MCF 10A (cell line): ENCODE measurements around the gene MPZL2. TPM values are rescaled to one million over a fixed set of nuclear protein-coding genes. Genes with fewer than 3 reads are reported as not detected.

Experiments used
- BruUV-seq: library from RNA; stranded (reverse); fragments of 400-500 nt; replicated peaks from 2 replicates; lab custom pipeline; 2021; lab: Mats Ljungman, UMichigan
- CTCF ChIA-PET: fragments of 300-600 bp; sonication (Branson Sonifier 250); formaldehyde crosslinking; extraction: SDS; loops from one replicate; lab custom pipeline; 2021; ENCODE audit warnings: antibody characterized with exemption, inconsistent platforms; lab: Yijun Ruan, JAX
- POLR2A ChIA-PET: fragments of 300-600, 350-650 bp; sonication (Branson Sonifier 250); formaldehyde crosslinking; extraction: SDS; loops from one replicate; lab custom pipeline; 2020; ENCODE audit warnings: antibody characterized with exemption, inconsistent platforms; lab: Yijun Ruan, JAX
- DNase-seq: peaks from one replicate; pipeline ENCODE4 v3.0.0-alpha.2; 2018; ENCODE audit not compliant: unreplicated experiment
- H3K27ac Mint-ChIP-seq: one replicate; pipeline ENCODE4 v1.8.0; 2022; ENCODE audit warnings: mild to moderate bottlenecking, low read depth, mixed read lengths; ENCODE audit not compliant: unreplicated experiment
- H3K27me3 Mint-ChIP-seq: one replicate; pipeline ENCODE4 v1.8.0; 2022; ENCODE audit warnings: mixed read lengths; ENCODE audit not compliant: insufficient read depth, unreplicated experiment
- H3K36me3 Mint-ChIP-seq: one replicate; pipeline ENCODE4 v1.8.0; 2022; ENCODE audit warnings: mild to moderate bottlenecking, moderate library complexity, mixed read lengths; ENCODE audit not compliant: insufficient read depth, unreplicated experiment
- H3K4me1 Mint-ChIP-seq: one replicate; pipeline ENCODE4 v1.8.0; 2022; ENCODE audit warnings: mixed read lengths; ENCODE audit not compliant: insufficient read depth, unreplicated experiment
- H3K4me3 Mint-ChIP-seq: one replicate; pipeline ENCODE4 v1.8.0; 2022; ENCODE audit warnings: mild to moderate bottlenecking, moderate library complexity, mixed read lengths; ENCODE audit not compliant: unreplicated experiment
- H3K9me3 Mint-ChIP-seq: one replicate; pipeline ENCODE4 v1.8.0; 2022; ENCODE audit warnings: mixed read lengths; ENCODE audit not compliant: unreplicated experiment
- intact Hi-C: fragments of 100-400 bp; cut with micrococcal nuclease; formaldehyde crosslinking; loops from 2 replicates; pipeline ENCODE4 v1.14.1; 2022
- total RNA-seq: library from RNA; stranded (reverse); gene quantifications from 2 replicates; pipeline ENCODE4 v1.2.3, GENCODE V29; 2022
- TF ChIP-seq, protein P1 (sequence below): fragments of 200-600 bp; IDR thresholded peaks from one replicate; pipeline ENCODE4 v1.8.0; 2022; ENCODE audit warnings: antibody characterized with exemption, mild to moderate bottlenecking; ENCODE audit not compliant: unreplicated experiment

MPZL2 gene
- total RNA-seq, 1 experiment from 2014 or later, result 13.7 TPM

DNA sequence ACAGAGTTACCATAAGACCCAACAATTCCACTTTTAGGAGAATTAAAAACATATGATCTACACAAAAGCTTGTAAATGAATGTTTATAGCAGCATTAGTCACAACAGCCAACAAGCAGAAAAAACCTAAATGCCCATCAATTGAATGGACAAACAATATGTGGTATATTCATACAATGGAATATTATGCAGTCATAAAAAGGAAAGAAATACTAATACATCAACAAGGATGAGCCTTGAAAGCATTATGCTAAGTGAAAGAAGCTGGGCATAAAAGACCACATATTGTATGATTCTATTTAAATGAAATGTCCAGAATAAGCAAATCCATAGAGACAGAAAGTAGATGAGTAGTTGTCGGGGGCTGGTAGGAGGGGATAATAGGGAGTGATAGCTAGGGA, 5.0 kb downstream of the MPZL2 start:
- POLR2A ChIA-PET, result interaction anchor here (0.7 to 9.8 kb wide), 3 partner anchors 6 to 206 kb away, joined by 3 to 225 read pairs (median 3); partner anchors contain the start of gene MPZL3
- no TSS peak for BruUV-seq
- CTCF ChIA-PET, result interaction anchor here (0.6 to 1.8 kb wide), 10 partner anchors 22 to 223 kb away, joined by 3 to 5 read pairs (median 3); no protein-coding TSS in a partner anchor
- Mint-ChIP-seq H3K27ac (no peak overlapping the region), H3K4me3 (no peak overlapping the region), H3K27me3 (no peaks in the 10 kb centered on the region), H3K36me3 (peaks cover 37% of the 10 kb centered on the region), H3K4me1 (peaks cover 22% of the 10 kb centered on the region), H3K9me3 (no peaks in the 10 kb centered on the region)
- intact Hi-C loops, result no loop called here
- TF ChIP-seq, protein P1, sequence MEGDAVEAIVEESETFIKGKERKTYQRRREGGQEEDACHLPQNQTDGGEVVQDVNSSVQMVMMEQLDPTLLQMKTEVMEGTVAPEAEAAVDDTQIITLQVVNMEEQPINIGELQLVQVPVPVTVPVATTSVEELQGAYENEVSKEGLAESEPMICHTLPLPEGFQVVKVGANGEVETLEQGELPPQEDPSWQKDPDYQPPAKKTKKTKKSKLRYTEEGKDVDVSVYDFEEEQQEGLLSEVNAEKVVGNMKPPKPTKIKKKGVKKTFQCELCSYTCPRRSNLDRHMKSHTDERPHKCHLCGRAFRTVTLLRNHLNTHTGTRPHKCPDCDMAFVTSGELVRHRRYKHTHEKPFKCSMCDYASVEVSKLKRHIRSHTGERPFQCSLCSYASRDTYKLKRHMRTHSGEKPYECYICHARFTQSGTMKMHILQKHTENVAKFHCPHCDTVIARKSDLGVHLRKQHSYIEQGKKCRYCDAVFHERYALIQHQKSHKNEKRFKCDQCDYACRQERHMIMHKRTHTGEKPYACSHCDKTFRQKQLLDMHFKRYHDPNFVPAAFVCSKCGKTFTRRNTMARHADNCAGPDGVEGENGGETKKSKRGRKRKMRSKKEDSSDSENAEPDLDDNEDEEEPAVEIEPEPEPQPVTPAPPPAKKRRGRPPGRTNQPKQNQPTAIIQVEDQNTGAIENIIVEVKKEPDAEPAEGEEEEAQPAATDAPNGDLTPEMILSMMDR, result no peak
- no peak for DNase-seq

DNA sequence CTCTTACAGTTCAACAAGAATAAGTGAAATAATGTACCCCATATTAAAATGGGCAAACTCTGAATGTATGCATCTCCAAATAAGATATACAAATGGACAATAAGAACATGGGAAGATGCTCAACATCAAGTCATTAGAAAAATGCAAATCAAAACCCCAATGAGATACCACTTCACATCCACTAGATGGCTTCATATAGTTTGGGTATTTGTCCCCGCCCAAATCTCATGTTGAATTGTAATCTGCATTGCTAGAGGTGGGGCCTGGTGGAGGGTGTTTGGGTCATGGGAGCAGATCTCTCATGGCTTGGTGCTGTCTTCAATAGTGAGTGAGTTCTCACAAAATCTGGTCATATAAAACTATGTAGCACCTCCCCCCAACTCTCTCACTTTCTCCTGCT, 5.7 kb downstream of the MPZL2 start:
- no TSS peak for BruUV-seq
- Mint-ChIP-seq H3K4me1 (peaks cover 18% of the 10 kb centered on the region), H3K9me3 (no peaks in the 10 kb centered on the region), H3K36me3 (peaks cover 37% of the 10 kb centered on the region), H3K27me3 (no peaks in the 10 kb centered on the region), H3K4me3 (no peak overlapping the region), H3K27ac (no peak overlapping the region)
- intact Hi-C loops, result no loop called here
- peak; percentile 23 for DNase-seq
- ChIA-PET POLR2A (interaction anchor here (0.7 kb wide), 1 partner anchor 206 kb away, joined by 3 read pairs; no protein-coding TSS in a partner anchor), CTCF (interaction anchor here (0.8 to 0.9 kb wide), 3 partner anchors 21 to 158 kb away, joined by 3 to 4 read pairs (median 3); no protein-coding TSS in a partner anchor)
- TF ChIP-seq, protein P1, result no peak

DNA sequence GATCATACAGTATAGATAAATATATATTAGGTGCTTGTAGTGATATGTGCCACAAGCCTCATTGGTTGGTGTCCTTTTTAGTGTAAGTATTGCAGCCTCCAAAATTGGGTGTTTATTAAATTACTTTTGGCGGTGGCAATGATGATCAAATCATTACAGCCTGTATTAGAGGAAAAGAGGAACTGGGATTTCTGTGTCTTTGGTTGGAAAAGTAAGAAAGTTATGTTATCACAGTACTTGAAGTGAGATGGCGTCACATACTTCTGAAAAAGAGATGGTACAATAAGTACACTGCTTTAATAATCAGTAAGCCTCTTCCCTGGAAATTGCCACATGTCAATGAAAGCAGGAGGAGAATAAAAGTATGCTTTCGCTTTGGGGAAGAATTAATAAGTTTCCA, 11.4 kb downstream of the MPZL2 start:
- DNase-seq, result no peak
- TF ChIP-seq, protein P1, result no peak
- Mint-ChIP-seq H3K4me3 (peak overlapping the region; percentile 97), H3K4me1 (peaks cover 15% of the 10 kb centered on the region), H3K9me3 (no peaks in the 10 kb centered on the region), H3K27me3 (no peaks in the 10 kb centered on the region), H3K27ac (peak overlapping the region; percentile 99), H3K36me3 (peaks cover 15% of the 10 kb centered on the region)
- intact Hi-C loops, result loop anchor here (5.0 kb wide), 1 partner anchor 35 kb away; no protein-coding TSS in a partner anchor
- POLR2A ChIA-PET, result interaction anchor here (0.6 to 7.2 kb wide), 20 partner anchors 10 to 991 kb away, joined by 3 to 225 read pairs (median 4); partner anchors contain the start of genes MPZL2 and UBE4A
- CTCF ChIA-PET, result interaction anchor here (0.5 to 1.2 kb wide), 4 partner anchors 11 to 1012 kb away, joined by 3 to 9 read pairs (median 3); partner anchors contain the start of gene MPZL2
- no TSS peak for BruUV-seq

DNA sequence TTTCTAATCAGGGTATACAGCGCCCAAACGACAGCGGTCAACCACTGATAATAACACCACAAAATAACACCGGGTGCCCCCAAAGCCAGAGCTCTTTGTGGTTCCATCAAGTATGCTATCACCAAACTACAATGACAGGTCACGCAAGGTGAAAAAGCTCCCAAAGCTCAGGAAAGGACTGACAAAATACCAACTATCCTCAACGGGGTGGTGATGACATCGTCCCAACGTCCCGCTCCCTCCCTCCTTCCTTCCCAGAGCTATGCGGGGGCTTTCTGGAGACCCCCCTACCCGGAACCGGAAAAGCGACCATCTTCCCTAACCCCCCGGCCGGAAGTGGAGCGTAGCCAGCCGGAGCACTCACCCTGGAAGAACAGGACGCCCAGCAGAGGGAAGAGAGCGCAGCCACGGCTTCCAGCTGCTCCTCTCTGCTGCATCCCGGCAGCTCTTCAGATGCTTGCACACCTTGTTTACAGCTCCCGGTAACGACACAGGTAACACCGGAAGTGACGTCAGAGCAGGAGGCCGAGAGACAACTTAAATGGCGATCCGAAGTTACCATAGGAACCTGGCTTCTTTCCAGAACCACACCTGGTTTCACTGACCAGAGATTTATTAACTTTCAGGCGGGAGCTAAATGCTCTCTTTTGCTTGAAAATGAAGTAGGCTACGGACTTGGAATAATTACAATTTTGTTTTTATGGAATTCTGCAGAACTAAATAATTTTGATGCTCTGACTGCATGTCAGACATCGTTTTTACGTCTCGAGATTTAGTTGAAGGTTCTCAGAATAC, 12.0 kb downstream of the MPZL2 start, which contains the start of gene MPZL3:
Gene MPZL3 (minus strand): TSS at position 508 of the 795 bp plus-strand sequence. CDS start 71 bp downstream, at position 437.
- peak; percentile 96 for DNase-seq
- peaks cover 15% of the 10 kb centered on the region for H3K36me3 Mint-ChIP-seq
- ChIA-PET CTCF (interaction anchor here (0.5 to 1.2 kb wide), 4 partner anchors 10 to 54 kb away, joined by 3 to 9 read pairs (median 4); partner anchors contain the start of gene MPZL2), POLR2A (interaction anchor here (0.6 to 7.2 kb wide), 23 partner anchors 10 to 539 kb away, joined by 3 to 225 read pairs (median 4); partner anchors contain the start of genes DDX6, MPZL2 and UBE4A)
- no peaks in the 10 kb centered on the region for H3K27me3 Mint-ChIP-seq
- H3K4me1 Mint-ChIP-seq, result peaks cover 18% of the 10 kb centered on the region
- no peaks in the 10 kb centered on the region for H3K9me3 Mint-ChIP-seq
- intact Hi-C loops, result loop anchor here (5.0 kb wide), 1 partner anchor 35 kb away; no protein-coding TSS in a partner anchor
- TSS peak; percentile 79 for BruUV-seq
- H3K4me3 Mint-ChIP-seq, result peak within 1 kb of the TSS; percentile 97
- TF ChIP-seq, protein P1, result no peak
- H3K27ac Mint-ChIP-seq, result peak within 1 kb of the TSS; percentile 99
